NOMO-1 (cell line): ENCODE results near the gene ADAM10.

Experiments used
- DNase-seq, 2 experiments: peaks; one replicate each; lab custom pipeline; 2025; ENCODE audit not compliant: unreplicated experiment in 2 of 2; lab: John Stamatoyannopoulos, UW

ADAM10 gene

GRCh38 chr15:58555162-58556027 is 194.1 kb downstream of the ADAM10 start:
- DNase-seq = no peak

GRCh38 chr15:58554758-58555157 is 194.7 kb downstream of the ADAM10 start:
- no peak for DNase-seq

- no peak for DNase-seq
Observed at GRCh38 chr15:58553365-58553918, 196.1 kb downstream of the ADAM10 start.

- no peak for DNase-seq
Observed at GRCh38 chr15:58552505-58553364, 196.8 kb downstream of the ADAM10 start.

GRCh38 chr15:58551764-58552504 is 197.6 kb downstream of the ADAM10 start:
- DNase-seq = peak in 1 of 2 experiments; percentile 51

GRCh38 chr15:58551084-58551763 is 198.3 kb downstream of the ADAM10 start:
- peak; percentile 50 to 51 for DNase-seq

GRCh38 chr15:58549785-58550074 is 199.8 kb downstream of the ADAM10 start:
- no peak for DNase-seq

- no peak for DNase-seq
Observed at GRCh38 chr15:58549013-58549784, 200.3 kb downstream of the ADAM10 start.

GRCh38 chr15:58548308-58549012 is 201.0 kb downstream of the ADAM10 start:
- no peak for DNase-seq

- DNase-seq = no peak
Observed at GRCh38 chr15:58547628-58548307, 201.7 kb downstream of the ADAM10 start.

- DNase-seq = no peak
Observed at GRCh38 chr15:58546635-58547627, 202.6 kb downstream of the ADAM10 start.

- DNase-seq = no peak
Observed at GRCh38 chr15:58546066-58546591, 203.4 kb downstream of the ADAM10 start.

- DNase-seq = no peak
Observed at GRCh38 chr15:58545307-58546065, 204.0 kb downstream of the ADAM10 start.

- DNase-seq = no peak
Observed at GRCh38 chr15:58544756-58545155, 204.8 kb downstream of the ADAM10 start.

GRCh38 chr15:58543664-58544335 is 205.7 kb downstream of the ADAM10 start:
- DNase-seq = no peak
